ENCODE data around the gene ADGRV1.
"Not testable (repeated sequence)": the region's sequence is repeated elsewhere in the genome, so short reads cannot be mapped to it uniquely, and the experiment has no call there.

Gene ADGRV1

GRCh38 chr5:90759119-90759518 is 200.5 kb downstream of the ADGRV1 start:
- no peaks in the 10 kb centered on the region for H3K9me3 ChIP-seq (ENCODE audit: insufficient read depth, low read length, severe bottlenecking)
- no peaks in the 10 kb centered on the region for H3K4me1 ChIP-seq (ENCODE audit: insufficient read depth, low read length)
- H4K20me1 ChIP-seq (ENCODE audit: insufficient read depth, low read length) = no peaks in the 10 kb centered on the region
- H3K4me2 ChIP-seq (ENCODE audit: insufficient read depth, low read length) = no peak overlapping the region
- no peak overlapping the region for H3K9ac ChIP-seq (ENCODE audit: low read depth, low read length)
- H2AFZ ChIP-seq (ENCODE audit: low read depth, low read length) = no peak overlapping the region
- no peaks in the 10 kb centered on the region for H3K27me3 ChIP-seq (ENCODE audit: insufficient read depth, low read length, poor library complexity)
- H3K79me2 ChIP-seq (ENCODE audit: insufficient read depth, low read length) = no peaks in the 10 kb centered on the region
- ATAC-seq (ENCODE audit: insufficient read depth, low read depth) = no peak
- no peak overlapping the region for H3K4me3 ChIP-seq (ENCODE audit: low read depth in 1 of 2, low read length in 2 of 2)
- TF ChIP-seq, protein P1, sequence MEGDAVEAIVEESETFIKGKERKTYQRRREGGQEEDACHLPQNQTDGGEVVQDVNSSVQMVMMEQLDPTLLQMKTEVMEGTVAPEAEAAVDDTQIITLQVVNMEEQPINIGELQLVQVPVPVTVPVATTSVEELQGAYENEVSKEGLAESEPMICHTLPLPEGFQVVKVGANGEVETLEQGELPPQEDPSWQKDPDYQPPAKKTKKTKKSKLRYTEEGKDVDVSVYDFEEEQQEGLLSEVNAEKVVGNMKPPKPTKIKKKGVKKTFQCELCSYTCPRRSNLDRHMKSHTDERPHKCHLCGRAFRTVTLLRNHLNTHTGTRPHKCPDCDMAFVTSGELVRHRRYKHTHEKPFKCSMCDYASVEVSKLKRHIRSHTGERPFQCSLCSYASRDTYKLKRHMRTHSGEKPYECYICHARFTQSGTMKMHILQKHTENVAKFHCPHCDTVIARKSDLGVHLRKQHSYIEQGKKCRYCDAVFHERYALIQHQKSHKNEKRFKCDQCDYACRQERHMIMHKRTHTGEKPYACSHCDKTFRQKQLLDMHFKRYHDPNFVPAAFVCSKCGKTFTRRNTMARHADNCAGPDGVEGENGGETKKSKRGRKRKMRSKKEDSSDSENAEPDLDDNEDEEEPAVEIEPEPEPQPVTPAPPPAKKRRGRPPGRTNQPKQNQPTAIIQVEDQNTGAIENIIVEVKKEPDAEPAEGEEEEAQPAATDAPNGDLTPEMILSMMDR (IDR thresholded peaks at IDR 0.05; ENCODE audit: borderline replicate concordance, extremely low read depth, low read length, poor library complexity, severe bottlenecking) = no peak
- no peak for TF ChIP-seq EZH2 (IDR thresholded peaks at IDR 0.05; ENCODE audit: borderline replicate concordance, low read depth, low read length, severe bottlenecking)
- no peak for DNase-seq
- H3K36me3 ChIP-seq (ENCODE audit: insufficient read depth, low read length) = no peaks in the 10 kb centered on the region
- no peak overlapping the region for H3K27ac ChIP-seq (ENCODE audit: low read length)

DNA sequence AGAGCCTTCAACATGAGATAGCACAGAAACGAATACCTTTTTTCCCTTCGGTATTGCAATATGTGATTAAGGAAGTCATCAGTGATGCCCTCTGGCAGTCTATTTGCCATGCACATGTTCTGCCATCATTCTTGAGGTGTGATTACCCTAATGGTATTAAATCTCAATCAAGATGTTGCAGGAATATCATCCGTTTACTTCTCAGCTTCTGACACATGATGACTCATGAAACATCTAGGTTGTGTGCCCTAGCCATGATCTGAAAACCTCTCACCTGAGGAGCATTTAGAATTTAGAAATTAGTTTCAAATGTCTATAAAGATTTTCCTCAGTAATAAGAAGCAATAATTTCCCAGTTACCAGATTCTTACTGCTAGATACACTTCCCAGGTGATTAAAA is 209.1 kb downstream of the ADGRV1 start:
- ATAC-seq (ENCODE audit: insufficient read depth, low read depth) (no peak), DNase-seq (no peak)
- no peaks in the 10 kb centered on the region for H3K79me2 ChIP-seq (ENCODE audit: insufficient read depth, low read length)
- no peak overlapping the region for H3K27ac ChIP-seq (ENCODE audit: low read length)
- H3K4me1 ChIP-seq (ENCODE audit: insufficient read depth, low read length) = no peaks in the 10 kb centered on the region
- no peaks in the 10 kb centered on the region for H4K20me1 ChIP-seq (ENCODE audit: insufficient read depth, low read length)
- no peaks in the 10 kb centered on the region for H3K27me3 ChIP-seq (ENCODE audit: insufficient read depth, low read length, poor library complexity)
- no peak overlapping the region for H2AFZ ChIP-seq (ENCODE audit: low read depth, low read length)
- TF ChIP-seq, protein P1 (IDR thresholded peaks at IDR 0.05; ENCODE audit: borderline replicate concordance, extremely low read depth, low read length, poor library complexity, severe bottlenecking) = no peak
- no peak for TF ChIP-seq EZH2 (IDR thresholded peaks at IDR 0.05; ENCODE audit: borderline replicate concordance, low read depth, low read length, severe bottlenecking)
- no peaks in the 10 kb centered on the region for H3K36me3 ChIP-seq (ENCODE audit: insufficient read depth, low read length)
- H3K9ac ChIP-seq (ENCODE audit: low read depth, low read length) = no peak overlapping the region
- H3K4me3 ChIP-seq (ENCODE audit: low read depth in 1 of 2, low read length in 2 of 2) = no peak overlapping the region
- no peaks in the 10 kb centered on the region for H3K9me3 ChIP-seq (ENCODE audit: insufficient read depth, low read length, severe bottlenecking)
- H3K4me2 ChIP-seq (ENCODE audit: insufficient read depth, low read length) = no peak overlapping the region

DNA sequence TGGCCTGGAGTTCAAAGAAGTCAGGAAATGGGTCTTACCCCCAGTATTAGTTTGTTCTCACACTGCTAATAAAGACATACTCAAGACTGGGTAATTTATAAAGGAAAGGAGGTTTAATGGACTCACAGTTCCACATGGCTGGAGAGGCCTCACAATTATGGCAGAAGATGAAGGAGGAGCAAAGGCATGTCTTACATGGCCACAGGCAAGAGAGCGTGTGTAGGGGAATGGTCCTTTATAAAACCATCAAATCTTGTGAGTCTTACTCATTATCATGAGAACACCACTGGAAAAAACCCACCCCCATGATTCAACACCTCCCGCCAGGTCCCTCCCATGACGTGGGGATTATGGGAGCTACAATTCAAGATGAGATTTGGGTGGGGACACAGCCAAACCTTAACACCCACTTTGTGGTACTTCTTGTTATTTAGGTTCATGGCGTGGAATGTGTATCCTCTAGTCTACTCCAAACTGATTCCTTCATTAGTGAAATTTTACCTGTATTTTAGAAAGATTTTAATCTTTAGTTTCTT is 211.5 kb downstream of the ADGRV1 start:
- H3K4me1 ChIP-seq (ENCODE audit: insufficient read depth, low read length); DNase-seq; H3K27ac ChIP-seq (ENCODE audit: low read length); H3K4me2 ChIP-seq (ENCODE audit: insufficient read depth, low read length); H3K9ac ChIP-seq (ENCODE audit: low read depth, low read length); H3K36me3 ChIP-seq (ENCODE audit: insufficient read depth, low read length); ATAC-seq (ENCODE audit: insufficient read depth, low read depth); H3K27me3 ChIP-seq (ENCODE audit: insufficient read depth, low read length, poor library complexity); H2AFZ ChIP-seq (ENCODE audit: low read depth, low read length); H4K20me1 ChIP-seq (ENCODE audit: insufficient read depth, low read length); H3K4me3 ChIP-seq (ENCODE audit: low read depth in 1 of 2, low read length in 2 of 2); H3K79me2 ChIP-seq (ENCODE audit: insufficient read depth, low read length); H3K9me3 ChIP-seq (ENCODE audit: insufficient read depth, low read length, severe bottlenecking): not testable (repeated sequence)

DNA sequence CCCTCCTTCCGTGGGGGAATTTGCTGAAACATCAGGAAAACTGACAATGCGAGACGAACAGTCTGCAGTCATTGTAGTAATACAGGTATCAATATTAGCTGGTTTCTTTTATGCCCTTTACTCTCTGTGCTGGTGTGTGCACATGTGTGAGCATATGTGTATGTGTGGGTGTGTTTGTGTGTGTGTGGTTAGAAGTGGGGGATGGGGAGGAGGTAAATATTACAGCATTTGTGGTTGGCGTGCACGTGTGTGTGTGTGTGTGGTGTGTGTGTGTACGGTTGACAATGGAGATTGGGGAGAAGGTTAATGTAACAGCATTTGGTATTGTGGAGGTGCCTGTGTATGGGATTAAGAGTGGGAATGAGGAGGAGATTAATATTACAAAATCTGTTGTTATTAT is 219.4 kb downstream of the ADGRV1 start:
- H3K9ac ChIP-seq (ENCODE audit: low read depth, low read length) = no peak overlapping the region
- no peaks in the 10 kb centered on the region for H4K20me1 ChIP-seq (ENCODE audit: insufficient read depth, low read length)
- no peak for ATAC-seq (ENCODE audit: insufficient read depth, low read depth)
- no peak overlapping the region for H3K27ac ChIP-seq (ENCODE audit: low read length)
- H3K27me3 ChIP-seq (ENCODE audit: insufficient read depth, low read length, poor library complexity) = no peaks in the 10 kb centered on the region
- H3K36me3 ChIP-seq (ENCODE audit: insufficient read depth, low read length) = no peaks in the 10 kb centered on the region
- H3K4me3 ChIP-seq (ENCODE audit: low read depth in 1 of 2, low read length in 2 of 2) = no peak overlapping the region
- H3K79me2 ChIP-seq (ENCODE audit: insufficient read depth, low read length) = no peaks in the 10 kb centered on the region
- DNase-seq = no peak
- H2AFZ ChIP-seq (ENCODE audit: low read depth, low read length) = no peak overlapping the region
- no peaks in the 10 kb centered on the region for H3K9me3 ChIP-seq (ENCODE audit: insufficient read depth, low read length, severe bottlenecking)
- H3K4me2 ChIP-seq (ENCODE audit: insufficient read depth, low read length) = no peak overlapping the region
- TF ChIP-seq, protein P1 (IDR thresholded peaks at IDR 0.05; ENCODE audit: borderline replicate concordance, extremely low read depth, low read length, poor library complexity, severe bottlenecking) = no peak
- TF ChIP-seq EZH2 (IDR thresholded peaks at IDR 0.05; ENCODE audit: borderline replicate concordance, low read depth, low read length, severe bottlenecking) = no peak
- no peaks in the 10 kb centered on the region for H3K4me1 ChIP-seq (ENCODE audit: insufficient read depth, low read length)

All from DND-41 (cell line).